IPS-15b (cell line): ENCODE results near the gene USF2.

Experiments used
- H3K27me3 ChIP-seq: one replicate; pipeline ENCODE4 v1.6.1; 2013; ENCODE audit warnings: low read length; ENCODE audit not compliant: control insufficient read depth, insufficient read depth
- H3K36me3 ChIP-seq: one replicate; pipeline ENCODE4 v1.6.1; 2013; ENCODE audit warnings: low read length; ENCODE audit not compliant: control insufficient read depth, insufficient read depth
- H3K4me1 ChIP-seq: one replicate; pipeline ENCODE4 v1.6.1; 2013; ENCODE audit warnings: mild to moderate bottlenecking, low read length; ENCODE audit not compliant: control insufficient read depth, insufficient read depth
- H3K4me3 ChIP-seq: one replicate; pipeline ENCODE4 v1.5.1; 2013; ENCODE audit warnings: low read depth, low read length
- H3K9ac ChIP-seq: one replicate; pipeline ENCODE4 v1.6.1; 2013; ENCODE audit warnings: low read depth, mild to moderate bottlenecking, low read length
- H3K9me3 ChIP-seq: one replicate; pipeline ENCODE4 v1.6.1; 2013; ENCODE audit warnings: mild to moderate bottlenecking, low read length; ENCODE audit not compliant: control insufficient read depth, insufficient read depth

The USF2 gene

DNA sequence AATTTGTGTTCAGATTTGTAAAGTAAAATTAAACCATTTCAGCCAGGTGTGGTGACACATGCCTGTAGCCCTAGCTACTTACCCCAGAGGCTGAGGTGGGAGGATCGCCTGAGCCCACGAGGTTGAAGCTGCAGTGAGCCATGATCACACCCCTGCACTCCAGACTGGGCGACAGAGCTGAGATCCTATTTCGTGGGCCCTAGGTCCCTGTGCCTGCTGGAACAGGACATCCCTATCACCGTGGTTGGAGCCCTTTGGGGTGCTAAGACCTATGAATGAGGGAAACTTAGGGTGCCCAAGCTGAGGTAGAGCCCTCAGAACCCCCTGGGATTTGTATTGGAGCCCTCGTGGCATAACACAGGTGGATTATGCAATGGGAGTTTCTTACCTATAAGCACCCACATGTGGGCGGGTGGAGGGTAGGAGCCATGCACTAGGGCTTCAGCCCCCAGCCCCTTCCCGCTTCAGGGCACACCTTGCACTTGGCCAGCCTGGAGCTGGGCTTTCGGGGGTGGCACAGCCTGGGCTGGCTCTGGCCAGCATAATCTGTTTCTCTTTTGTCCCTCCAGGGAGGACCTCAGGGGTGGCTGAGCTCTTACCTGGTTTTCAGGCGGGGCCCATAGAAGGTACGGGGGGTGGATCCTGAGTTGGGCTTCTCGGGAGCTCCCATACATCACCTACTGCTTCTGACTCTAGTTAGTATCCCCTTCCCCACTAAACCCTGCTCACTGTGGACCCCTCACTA is 7.2 kb upstream of the USF2 start:
- no peaks in the 10 kb centered on the region for H3K27me3 ChIP-seq
- H3K9me3 ChIP-seq: no peaks in the 10 kb centered on the region
- no peak overlapping the region for H3K9ac ChIP-seq
- no peak overlapping the region for H3K4me3 ChIP-seq
- H3K4me1 ChIP-seq: no peaks in the 10 kb centered on the region
- H3K36me3 ChIP-seq: peaks cover 52% of the 10 kb centered on the region

DNA sequence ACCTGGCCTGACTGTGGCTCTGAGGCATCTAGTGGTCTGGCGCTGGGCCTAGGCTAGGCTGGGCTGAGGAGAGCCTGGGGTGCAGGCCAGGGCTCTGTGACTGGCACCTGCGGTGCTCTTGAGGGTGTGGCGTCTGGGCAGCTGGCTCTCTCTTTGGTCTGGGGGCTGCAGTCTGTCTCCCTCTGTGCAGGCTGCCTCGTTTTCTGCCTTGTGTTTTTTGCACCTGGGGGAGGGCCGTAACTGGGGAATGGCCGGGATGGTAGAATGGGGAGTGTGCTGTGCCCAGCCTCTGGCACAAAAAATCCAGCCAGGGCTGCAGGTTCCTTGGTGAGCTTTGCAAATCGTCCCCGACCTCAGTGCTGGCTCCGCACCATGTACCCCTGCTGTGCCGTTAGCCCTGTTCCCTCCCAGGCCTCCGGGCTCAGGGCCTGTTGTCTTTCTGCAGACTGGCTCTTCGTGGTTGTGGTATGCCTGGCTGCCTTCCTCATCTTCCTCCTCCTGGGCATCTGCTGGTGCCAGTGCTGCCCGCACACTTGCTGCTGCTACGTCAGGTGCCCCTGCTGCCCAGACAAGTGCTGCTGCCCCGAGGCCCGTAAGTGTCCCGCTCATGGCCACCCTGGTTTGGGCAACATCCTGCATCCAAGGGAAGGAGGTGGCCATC is 6.5 kb upstream of the USF2 start:
- H3K4me3 ChIP-seq: no peak overlapping the region
- H3K9me3 ChIP-seq: no peaks in the 10 kb centered on the region
- no peak overlapping the region for H3K9ac ChIP-seq
- H3K27me3 ChIP-seq: no peaks in the 10 kb centered on the region
- H3K4me1 ChIP-seq: no peaks in the 10 kb centered on the region
- H3K36me3 ChIP-seq: peaks cover 49% of the 10 kb centered on the region

DNA sequence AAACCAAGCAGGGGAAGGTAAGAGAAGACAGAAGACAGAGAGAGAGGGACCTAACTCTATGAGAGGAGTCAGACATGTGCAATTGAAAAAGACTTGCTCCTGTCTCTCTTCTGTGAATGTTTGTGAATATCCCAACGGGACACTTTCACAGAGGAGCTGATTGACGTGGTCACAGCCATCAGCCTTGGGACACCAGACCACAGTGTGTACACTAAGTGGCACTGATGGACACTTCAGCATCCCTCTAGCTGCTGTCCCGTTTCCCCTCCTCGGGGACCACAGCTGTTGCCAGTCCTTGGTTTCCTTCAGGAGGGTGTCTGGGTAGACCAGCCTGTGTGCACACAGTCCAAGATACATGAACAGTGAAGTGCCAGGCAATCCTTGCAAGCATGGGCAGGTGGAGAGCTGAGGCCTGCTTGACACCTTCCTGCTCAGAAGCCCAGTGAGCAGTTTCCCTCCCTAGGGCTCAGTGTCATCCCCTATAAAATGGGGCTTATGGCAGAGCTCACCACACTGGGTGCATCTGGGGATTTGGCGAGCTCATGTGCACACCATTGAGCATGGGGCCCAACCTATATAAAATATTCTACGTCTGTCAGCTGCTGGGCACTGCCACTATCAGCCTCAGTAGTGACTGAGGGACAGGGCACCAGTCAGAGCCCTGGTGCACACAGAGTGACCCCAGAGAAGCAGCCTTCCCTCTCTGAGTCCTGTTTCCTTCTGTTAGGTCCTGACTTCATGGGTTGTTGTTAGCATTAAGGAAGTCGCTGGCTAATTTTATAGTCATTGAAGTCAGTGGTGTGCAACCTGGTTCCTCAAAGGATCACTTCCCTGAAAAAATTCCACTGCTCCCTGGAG is 4.3 kb upstream of the USF2 start:
- Histone ChIP-seq H3K36me3 (peaks cover 36% of the 10 kb centered on the region), H3K9ac (no peak overlapping the region), H3K4me3 (no peak overlapping the region), H3K4me1 (no peaks in the 10 kb centered on the region), H3K9me3 (no peaks in the 10 kb centered on the region), H3K27me3 (no peaks in the 10 kb centered on the region)

DNA sequence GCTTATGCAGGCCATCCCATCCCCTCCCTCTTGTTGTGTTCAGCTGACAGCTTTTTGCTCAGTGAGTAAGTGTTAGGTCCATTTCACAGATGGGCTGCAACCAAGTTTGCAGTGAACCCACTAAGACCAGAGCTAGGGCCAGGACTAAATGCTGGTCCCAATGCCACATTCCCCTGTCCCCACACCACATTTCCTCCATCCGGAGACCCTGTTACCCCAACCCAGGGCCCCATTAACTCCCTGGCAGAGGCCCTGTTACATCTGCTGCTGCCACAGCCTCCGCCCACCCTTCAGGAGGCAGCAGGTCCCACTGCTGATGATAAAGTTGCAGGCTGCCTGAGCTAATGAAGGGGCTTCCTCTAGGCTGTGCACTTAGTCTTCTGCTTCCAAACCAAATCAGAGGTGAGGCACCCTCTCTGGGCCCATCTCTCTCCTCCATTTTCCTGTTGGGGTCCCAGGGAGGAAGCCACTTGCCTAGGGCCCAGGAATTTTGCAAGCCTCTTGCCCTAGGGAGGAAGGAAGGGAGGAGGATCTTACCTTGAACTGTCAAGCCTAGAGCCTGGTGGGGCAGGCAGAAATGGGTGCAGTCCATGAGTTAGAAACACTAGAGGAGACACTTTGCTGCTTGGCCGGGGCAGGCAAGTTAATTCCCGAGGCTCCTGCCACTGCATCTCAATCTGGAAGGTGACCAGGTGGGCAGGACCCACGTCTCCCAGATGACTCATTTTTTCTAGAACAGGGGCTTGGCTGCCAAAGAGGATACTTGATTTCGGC is 3.4 kb upstream of the USF2 start:
- H3K4me3 ChIP-seq: no peak overlapping the region
- H3K4me1 ChIP-seq: peaks cover 2% of the 10 kb centered on the region
- H3K36me3 ChIP-seq: peaks cover 33% of the 10 kb centered on the region
- no peaks in the 10 kb centered on the region for H3K27me3 ChIP-seq
- no peaks in the 10 kb centered on the region for H3K9me3 ChIP-seq
- no peak overlapping the region for H3K9ac ChIP-seq

DNA sequence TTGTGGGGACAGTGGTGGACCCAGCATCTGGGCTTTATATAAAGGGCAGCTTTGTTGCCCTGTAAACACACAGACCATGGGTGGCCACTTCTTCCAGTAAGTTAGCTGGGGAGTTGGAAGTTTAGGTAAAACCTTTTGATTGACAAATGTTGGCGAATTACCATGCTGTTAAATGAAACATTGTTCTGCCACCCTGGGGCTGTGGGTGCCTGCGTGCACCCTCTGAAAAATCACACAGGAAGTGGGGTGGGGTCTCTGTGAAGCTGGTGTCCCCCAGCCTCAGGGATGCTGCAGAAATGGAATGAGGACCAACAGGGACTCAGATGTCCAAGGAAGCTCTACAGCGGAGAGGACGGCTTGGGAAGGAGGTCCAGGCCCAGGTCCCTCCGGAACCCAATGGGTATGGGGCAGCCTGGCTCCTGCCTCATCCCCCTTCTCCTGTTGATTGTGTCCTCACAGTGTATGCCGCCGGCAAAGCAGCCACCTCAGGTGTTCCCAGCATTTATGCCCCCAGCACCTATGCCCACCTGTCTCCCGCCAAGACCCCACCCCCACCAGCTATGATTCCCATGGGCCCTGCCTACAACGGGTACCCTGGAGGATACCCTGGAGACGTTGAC is 2.8 kb upstream of the USF2 start:
- Histone ChIP-seq H3K36me3 (peaks cover 36% of the 10 kb centered on the region), H3K4me3 (no peak overlapping the region), H3K9ac (no peak overlapping the region)

DNA sequence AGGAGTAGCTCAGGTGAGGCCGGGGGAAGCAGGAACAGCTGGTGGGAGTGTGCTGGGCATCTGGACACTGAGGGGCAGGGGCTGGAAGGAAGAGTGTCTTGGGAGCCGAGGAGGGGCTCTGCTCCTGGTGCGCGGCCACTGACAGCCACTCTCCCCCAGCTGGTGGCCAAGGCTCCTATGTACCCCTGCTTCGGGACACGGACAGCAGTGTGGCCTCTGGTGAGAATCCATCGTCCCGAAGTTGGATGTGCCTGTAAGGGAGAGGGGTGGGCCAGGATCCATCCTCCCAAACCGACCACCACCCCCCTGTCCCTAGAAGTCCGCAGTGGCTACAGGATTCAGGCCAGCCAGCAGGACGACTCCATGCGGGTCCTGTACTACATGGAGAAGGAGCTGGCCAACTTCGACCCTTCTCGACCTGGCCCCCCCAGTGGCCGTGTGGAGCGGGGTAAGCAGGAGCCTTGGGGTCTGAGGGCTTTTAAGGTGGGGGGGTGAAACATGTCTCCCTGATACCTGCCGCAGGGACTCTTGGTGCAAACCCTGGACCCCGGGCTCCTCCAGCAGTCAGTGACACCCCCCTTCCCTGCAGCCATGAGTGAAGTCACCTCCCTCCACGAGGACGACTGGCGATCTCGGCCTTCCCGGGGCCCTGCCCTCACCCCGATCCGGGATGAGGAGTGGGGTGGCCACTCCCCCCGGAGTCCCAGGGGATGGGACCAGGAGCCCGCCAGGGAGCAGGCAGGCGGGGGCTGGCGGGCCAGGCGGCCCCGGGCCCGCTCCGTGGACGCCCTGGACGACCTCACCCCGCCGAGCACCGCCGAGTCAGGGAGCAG is 2.0 kb upstream of the USF2 start:
- no peak overlapping the region for H3K9ac ChIP-seq
- peaks cover 40% of the 10 kb centered on the region for H3K36me3 ChIP-seq
- H3K4me1 ChIP-seq: peaks cover 2% of the 10 kb centered on the region
- no peaks in the 10 kb centered on the region for H3K27me3 ChIP-seq
- no peaks in the 10 kb centered on the region for H3K9me3 ChIP-seq
- H3K4me3 ChIP-seq: peak overlapping the region; percentile 63

More for the DNA sequence above, 2.8 kb upstream of the USF2 start:
- Histone ChIP-seq H3K4me1 (peaks cover 2% of the 10 kb centered on the region), H3K9me3 (no peaks in the 10 kb centered on the region), H3K27me3 (no peaks in the 10 kb centered on the region)

DNA sequence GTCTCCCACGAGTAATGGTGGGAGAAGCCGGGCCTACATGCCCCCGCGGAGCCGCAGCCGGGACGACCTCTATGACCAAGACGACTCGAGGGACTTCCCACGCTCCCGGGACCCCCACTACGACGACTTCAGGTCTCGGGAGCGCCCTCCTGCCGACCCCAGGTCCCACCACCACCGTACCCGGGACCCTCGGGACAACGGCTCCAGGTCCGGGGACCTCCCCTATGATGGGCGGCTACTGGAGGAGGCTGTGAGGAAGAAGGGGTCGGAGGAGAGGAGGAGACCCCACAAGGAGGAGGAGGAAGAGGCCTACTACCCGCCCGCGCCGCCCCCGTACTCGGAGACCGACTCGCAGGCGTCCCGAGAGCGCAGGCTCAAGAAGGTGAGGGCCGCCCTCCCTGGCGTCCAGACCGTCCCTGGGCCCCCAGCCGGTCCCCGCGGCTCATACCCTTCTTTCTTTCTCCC is 1.4 kb upstream of the USF2 start:
- H3K27me3 ChIP-seq: no peaks in the 10 kb centered on the region
- peak overlapping the region; percentile 76 for H3K9ac ChIP-seq
- peaks cover 40% of the 10 kb centered on the region for H3K36me3 ChIP-seq
- peak overlapping the region; percentile 63 for H3K4me3 ChIP-seq
- H3K9me3 ChIP-seq: no peaks in the 10 kb centered on the region
- peaks cover 2% of the 10 kb centered on the region for H3K4me1 ChIP-seq

DNA sequence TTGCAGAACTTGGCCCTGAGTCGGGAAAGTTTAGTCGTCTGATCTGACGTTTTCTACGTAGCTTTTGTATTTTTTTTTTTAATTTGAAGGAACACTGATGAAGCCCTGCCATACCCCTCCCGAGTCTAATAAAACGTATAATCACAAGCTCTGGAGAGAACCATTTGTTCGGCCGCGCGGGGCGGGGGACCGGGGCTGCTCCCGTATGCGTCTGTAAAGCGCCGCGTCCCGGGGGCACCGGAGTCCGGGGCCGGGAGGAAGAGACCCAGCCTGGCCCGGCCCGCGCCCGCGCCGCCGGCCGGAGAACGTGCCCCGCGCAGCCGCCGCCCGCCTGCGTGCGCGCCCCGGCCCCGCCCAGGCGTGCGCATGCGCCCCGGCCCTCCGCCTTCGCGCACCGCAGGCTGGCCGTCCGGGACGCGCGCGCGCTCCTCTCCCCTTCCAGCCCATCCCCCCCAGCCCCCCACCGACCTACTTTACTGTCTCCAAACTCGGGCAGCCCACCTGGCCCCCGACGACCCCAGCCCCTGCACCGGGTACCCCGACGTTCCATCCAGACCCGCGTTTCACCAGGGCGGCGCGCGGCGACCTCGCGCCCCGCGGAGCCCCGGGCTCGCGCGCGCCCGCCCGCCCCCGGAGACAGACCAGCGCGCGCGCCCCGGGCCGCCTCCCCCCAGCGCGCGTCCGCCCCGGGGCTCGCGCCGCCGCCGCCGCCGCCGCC is 785 bp upstream of the USF2 start:
- H3K9me3 ChIP-seq: no peaks in the 10 kb centered on the region
- H3K9ac ChIP-seq: peak overlapping the region; percentile 76
- peaks cover 2% of the 10 kb centered on the region for H3K4me1 ChIP-seq
- H3K36me3 ChIP-seq: peaks cover 37% of the 10 kb centered on the region
- H3K4me3 ChIP-seq: peak overlapping the region; percentile 63
- H3K27me3 ChIP-seq: no peaks in the 10 kb centered on the region

DNA sequence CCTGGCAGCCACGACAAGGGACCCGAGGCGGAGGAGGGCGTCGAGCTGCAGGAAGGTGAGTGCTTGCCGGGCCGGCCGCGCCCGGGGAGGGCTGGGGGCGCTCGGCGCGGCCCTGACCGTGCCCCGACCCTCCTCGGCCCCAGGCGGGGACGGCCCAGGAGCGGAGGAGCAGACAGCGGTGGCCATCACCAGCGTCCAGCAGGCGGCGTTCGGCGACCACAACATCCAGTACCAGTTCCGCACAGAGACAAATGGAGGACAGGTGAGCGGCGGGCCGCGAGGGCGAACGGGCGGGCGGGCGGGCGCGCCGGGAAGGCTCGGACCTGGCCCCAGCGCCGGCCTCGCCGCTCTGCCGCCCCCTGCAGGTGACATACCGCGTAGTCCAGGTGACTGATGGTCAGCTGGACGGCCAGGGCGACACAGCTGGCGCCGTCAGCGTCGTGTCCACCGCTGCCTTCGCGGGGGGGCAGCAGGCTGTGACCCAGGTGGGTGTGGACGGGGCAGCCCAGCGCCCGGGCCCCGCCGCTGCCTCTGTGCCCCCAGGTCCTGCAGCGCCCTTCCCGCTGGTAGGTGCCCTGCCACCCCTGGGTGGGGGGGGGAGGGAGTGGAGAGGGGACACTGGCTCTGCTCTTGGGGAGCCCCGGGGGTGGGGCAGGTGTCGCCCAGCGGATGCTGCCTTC is 816 bp downstream of the USF2 start:
- peaks cover 2% of the 10 kb centered on the region for H3K4me1 ChIP-seq
- H3K4me3 ChIP-seq: peak overlapping the region; percentile 58
- peak overlapping the region; percentile 61 for H3K9ac ChIP-seq
- H3K9me3 ChIP-seq: no peaks in the 10 kb centered on the region
- H3K27me3 ChIP-seq: no peaks in the 10 kb centered on the region
- peaks cover 34% of the 10 kb centered on the region for H3K36me3 ChIP-seq
